Smooth muscle cell of trachea (primary cell): ENCODE data around the gene KCNG3. TPM values are rescaled to one million over a fixed set of nuclear protein-coding genes. Genes with fewer than 3 reads are reported as not detected.

ENCODE experiments used
- total RNA-seq: library from RNA; depleted of rRNA; stranded (reverse); fragments of >200 nt; gene quantifications from 2 replicates; pipeline ENCODE4 v1.2.1, GENCODE V29; 2014

The KCNG3 gene
- under 0.01 TPM in 1 of 2 replicates, not detected in the other for total RNA-seq

GRCh38 chr2:42493468-42494354 is at the start of gene KCNG3:
TSS of gene KCNG3 (minus strand) at chr2:42493982. CDS start at chr2:42493501, 481 bp downstream.

Other genes starting within 250 kb of the KCNG3 start
- 194 and 255 TPM in 2 replicates for gene COX7A2L, start 132.8 kb downstream of the KCNG3 start, total RNA-seq
- gene MTA3, start 74.7 kb upstream of the KCNG3 start, total RNA-seq, result 32.4 and 39.9 TPM in 2 replicates